H1 (cell line): ENCODE results near the gene ALLC.

ENCODE experiments used
- CREB1 ChIP-seq: IDR thresholded peaks from 2 replicates; pipeline ENCODE4 v1.6.1; 2012; ENCODE audit warnings: inconsistent platforms
- EP300 ChIP-seq, 2 experiments: IDR thresholded peaks; 1 replicate in 1 of 2; 2 replicates in 1 of 2; pipeline ENCODE4 v1.6.1; 2011 to 2012; ENCODE audit warnings: low read depth in 2 of 2, low read length in 2 of 2, mild to moderate bottlenecking in 2 of 2, borderline replicate concordance in 1 of 2, inconsistent platforms in 1 of 2, moderate library complexity in 1 of 2
- EZH2 ChIP-seq: fragments of 200-600 bp; sonication (generic); IDR thresholded peaks from 2 replicates; pipeline ENCODE4 v1.7.1; 2012; ENCODE audit warnings: low read depth, mild to moderate bottlenecking, moderate library complexity, low read length, inconsistent platforms; ENCODE audit not compliant: severe bottlenecking
- POLR2AphosphoS5 ChIP-seq: IDR thresholded peaks from 2 replicates; pipeline ENCODE4 v1.6.1; 2011; ENCODE audit warnings: low read depth, low read length
- RXRA ChIP-seq: IDR thresholded peaks from 2 replicates; pipeline ENCODE4 v1.6.1; 2011; ENCODE audit warnings: low read depth, mild to moderate bottlenecking, low read length, moderate library complexity; ENCODE audit not compliant: insufficient read depth
- ZNF274 ChIP-seq: IDR thresholded peaks from 2 replicates; pipeline ENCODE4 v1.7.0; 2012; ENCODE audit warnings: low read length, borderline replicate concordance; ENCODE audit errors: extremely low read depth
- TF ChIP-seq, protein P1 (sequence below): IDR thresholded peaks from 2 replicates; pipeline ENCODE4 v1.6.1; 2011; ENCODE audit warnings: low read depth, mild to moderate bottlenecking, low read length; ENCODE audit not compliant: insufficient read depth
- TF ChIP-seq, protein P2 (sequence below), 3 experiments: IDR thresholded peaks; 1 replicate in 2 of 3; 2 replicates in 1 of 3; pipeline versions ENCODE4 v1.5.1 to v1.6.1; 2011; ENCODE audit warnings: low read length in 3 of 3, mild to moderate bottlenecking in 3 of 3, inconsistent platforms in 2 of 3, low read depth in 1 of 3, moderate library complexity in 1 of 3; ENCODE audit not compliant: insufficient read depth in 1 of 3; ENCODE audit errors: control extremely low read depth in 1 of 3
- TF ChIP-seq, protein P3 (sequence below): fragments of 300-600 bp; sonication (generic); IDR thresholded peaks from 2 replicates; pipeline ENCODE4 v1.7.1; 2012; ENCODE audit warnings: low read length, moderate library complexity, mild to moderate bottlenecking, inconsistent platforms; ENCODE audit not compliant: insufficient replicate concordance

DNA sequence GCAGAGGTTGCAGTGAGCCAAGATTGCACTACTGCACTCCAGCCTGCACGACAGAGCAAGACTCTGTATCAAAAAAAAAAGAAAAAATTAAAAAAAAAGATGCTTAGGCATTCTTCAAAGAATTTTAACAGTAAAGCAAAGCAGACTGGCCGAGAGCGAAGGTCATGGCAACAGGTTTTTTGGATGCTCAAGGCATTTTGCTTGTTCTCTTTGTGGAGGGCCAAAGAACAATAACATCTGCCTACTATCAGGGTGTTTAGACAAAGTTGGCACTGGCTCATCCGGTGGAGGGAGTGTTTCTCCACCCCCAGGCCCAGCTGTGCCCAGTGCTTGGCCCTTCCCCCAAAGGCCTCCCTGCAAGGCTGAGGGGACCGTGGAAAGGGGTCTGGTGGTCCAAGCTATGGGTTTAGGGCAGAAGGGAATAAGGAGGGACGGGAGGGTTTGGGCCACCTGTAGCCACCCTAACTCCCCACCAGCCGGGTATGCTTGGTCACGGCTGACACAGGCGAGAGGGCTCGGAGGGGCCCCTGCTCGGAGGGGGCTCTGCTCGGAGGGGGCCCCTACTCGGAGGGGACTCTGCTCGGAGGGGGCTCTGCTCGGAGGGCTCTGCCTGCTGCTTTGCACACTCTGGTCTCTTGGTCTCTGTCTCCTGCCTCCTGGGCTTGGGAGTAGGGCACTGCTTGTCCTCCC is 26.7 kb upstream of the ALLC start:
- TF ChIP-seq, protein P1, sequence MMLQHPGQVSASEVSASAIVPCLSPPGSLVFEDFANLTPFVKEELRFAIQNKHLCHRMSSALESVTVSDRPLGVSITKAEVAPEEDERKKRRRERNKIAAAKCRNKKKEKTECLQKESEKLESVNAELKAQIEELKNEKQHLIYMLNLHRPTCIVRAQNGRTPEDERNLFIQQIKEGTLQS: no peak
- no peak for TF ChIP-seq EZH2
- TF ChIP-seq CREB1: no peak
- TF ChIP-seq EP300 (IDR thresholded peaks at IDR 0.05; ENCODE audit: borderline replicate concordance in 1 of 2, low read depth in 2 of 2, low read length in 2 of 2): no peak
- no peak for TF ChIP-seq RXRA
- TF ChIP-seq, protein P2, sequence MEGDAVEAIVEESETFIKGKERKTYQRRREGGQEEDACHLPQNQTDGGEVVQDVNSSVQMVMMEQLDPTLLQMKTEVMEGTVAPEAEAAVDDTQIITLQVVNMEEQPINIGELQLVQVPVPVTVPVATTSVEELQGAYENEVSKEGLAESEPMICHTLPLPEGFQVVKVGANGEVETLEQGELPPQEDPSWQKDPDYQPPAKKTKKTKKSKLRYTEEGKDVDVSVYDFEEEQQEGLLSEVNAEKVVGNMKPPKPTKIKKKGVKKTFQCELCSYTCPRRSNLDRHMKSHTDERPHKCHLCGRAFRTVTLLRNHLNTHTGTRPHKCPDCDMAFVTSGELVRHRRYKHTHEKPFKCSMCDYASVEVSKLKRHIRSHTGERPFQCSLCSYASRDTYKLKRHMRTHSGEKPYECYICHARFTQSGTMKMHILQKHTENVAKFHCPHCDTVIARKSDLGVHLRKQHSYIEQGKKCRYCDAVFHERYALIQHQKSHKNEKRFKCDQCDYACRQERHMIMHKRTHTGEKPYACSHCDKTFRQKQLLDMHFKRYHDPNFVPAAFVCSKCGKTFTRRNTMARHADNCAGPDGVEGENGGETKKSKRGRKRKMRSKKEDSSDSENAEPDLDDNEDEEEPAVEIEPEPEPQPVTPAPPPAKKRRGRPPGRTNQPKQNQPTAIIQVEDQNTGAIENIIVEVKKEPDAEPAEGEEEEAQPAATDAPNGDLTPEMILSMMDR (IDR thresholded peaks at IDR 0.05; ENCODE audit: control extremely low read depth in 1 of 3, insufficient read depth in 1 of 3, low read depth in 1 of 3, low read length in 3 of 3): no peak
- TF ChIP-seq, protein P3, sequence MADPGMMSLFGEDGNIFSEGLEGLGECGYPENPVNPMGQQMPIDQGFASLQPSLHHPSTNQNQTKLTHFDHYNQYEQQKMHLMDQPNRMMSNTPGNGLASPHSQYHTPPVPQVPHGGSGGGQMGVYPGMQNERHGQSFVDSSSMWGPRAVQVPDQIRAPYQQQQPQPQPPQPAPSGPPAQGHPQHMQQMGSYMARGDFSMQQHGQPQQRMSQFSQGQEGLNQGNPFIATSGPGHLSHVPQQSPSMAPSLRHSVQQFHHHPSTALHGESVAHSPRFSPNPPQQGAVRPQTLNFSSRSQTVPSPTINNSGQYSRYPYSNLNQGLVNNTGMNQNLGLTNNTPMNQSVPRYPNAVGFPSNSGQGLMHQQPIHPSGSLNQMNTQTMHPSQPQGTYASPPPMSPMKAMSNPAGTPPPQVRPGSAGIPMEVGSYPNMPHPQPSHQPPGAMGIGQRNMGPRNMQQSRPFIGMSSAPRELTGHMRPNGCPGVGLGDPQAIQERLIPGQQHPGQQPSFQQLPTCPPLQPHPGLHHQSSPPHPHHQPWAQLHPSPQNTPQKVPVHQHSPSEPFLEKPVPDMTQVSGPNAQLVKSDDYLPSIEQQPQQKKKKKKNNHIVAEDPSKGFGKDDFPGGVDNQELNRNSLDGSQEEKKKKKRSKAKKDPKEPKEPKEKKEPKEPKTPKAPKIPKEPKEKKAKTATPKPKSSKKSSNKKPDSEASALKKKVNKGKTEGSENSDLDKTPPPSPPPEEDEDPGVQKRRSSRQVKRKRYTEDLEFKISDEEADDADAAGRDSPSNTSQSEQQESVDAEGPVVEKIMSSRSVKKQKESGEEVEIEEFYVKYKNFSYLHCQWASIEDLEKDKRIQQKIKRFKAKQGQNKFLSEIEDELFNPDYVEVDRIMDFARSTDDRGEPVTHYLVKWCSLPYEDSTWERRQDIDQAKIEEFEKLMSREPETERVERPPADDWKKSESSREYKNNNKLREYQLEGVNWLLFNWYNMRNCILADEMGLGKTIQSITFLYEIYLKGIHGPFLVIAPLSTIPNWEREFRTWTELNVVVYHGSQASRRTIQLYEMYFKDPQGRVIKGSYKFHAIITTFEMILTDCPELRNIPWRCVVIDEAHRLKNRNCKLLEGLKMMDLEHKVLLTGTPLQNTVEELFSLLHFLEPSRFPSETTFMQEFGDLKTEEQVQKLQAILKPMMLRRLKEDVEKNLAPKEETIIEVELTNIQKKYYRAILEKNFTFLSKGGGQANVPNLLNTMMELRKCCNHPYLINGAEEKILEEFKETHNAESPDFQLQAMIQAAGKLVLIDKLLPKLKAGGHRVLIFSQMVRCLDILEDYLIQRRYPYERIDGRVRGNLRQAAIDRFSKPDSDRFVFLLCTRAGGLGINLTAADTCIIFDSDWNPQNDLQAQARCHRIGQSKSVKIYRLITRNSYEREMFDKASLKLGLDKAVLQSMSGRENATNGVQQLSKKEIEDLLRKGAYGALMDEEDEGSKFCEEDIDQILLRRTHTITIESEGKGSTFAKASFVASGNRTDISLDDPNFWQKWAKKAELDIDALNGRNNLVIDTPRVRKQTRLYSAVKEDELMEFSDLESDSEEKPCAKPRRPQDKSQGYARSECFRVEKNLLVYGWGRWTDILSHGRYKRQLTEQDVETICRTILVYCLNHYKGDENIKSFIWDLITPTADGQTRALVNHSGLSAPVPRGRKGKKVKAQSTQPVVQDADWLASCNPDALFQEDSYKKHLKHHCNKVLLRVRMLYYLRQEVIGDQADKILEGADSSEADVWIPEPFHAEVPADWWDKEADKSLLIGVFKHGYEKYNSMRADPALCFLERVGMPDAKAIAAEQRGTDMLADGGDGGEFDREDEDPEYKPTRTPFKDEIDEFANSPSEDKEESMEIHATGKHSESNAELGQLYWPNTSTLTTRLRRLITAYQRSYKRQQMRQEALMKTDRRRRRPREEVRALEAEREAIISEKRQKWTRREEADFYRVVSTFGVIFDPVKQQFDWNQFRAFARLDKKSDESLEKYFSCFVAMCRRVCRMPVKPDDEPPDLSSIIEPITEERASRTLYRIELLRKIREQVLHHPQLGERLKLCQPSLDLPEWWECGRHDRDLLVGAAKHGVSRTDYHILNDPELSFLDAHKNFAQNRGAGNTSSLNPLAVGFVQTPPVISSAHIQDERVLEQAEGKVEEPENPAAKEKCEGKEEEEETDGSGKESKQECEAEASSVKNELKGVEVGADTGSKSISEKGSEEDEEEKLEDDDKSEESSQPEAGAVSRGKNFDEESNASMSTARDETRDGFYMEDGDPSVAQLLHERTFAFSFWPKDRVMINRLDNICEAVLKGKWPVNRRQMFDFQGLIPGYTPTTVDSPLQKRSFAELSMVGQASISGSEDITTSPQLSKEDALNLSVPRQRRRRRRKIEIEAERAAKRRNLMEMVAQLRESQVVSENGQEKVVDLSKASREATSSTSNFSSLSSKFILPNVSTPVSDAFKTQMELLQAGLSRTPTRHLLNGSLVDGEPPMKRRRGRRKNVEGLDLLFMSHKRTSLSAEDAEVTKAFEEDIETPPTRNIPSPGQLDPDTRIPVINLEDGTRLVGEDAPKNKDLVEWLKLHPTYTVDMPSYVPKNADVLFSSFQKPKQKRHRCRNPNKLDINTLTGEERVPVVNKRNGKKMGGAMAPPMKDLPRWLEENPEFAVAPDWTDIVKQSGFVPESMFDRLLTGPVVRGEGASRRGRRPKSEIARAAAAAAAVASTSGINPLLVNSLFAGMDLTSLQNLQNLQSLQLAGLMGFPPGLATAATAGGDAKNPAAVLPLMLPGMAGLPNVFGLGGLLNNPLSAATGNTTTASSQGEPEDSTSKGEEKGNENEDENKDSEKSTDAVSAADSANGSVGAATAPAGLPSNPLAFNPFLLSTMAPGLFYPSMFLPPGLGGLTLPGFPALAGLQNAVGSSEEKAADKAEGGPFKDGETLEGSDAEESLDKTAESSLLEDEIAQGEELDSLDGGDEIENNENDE: no peak
- TF ChIP-seq ZNF274: no peak
- no peak for TF ChIP-seq POLR2AphosphoS5
